ENCODE results near the gene RBMS1.

DNA sequence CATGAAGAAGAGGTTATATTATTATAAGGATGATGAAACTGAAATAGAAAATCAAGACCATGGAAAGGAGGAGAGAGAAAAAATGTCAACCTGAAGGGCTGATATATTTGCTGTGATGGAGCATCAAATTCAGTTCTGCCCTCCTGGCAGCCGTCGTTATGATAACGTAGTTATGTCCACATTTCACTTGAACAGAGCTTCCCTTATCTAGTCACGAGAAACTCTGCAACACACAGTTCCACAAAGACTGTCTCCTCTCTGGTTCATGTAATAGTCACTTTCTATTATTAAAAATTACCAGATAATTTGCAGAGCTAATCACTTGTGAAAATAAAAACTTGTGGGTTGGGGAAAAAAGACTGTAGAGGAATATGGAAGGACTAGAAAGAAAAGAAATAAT lies 19.5 kb upstream of the RBMS1 start:
- TF ChIP-seq, protein P1, sequence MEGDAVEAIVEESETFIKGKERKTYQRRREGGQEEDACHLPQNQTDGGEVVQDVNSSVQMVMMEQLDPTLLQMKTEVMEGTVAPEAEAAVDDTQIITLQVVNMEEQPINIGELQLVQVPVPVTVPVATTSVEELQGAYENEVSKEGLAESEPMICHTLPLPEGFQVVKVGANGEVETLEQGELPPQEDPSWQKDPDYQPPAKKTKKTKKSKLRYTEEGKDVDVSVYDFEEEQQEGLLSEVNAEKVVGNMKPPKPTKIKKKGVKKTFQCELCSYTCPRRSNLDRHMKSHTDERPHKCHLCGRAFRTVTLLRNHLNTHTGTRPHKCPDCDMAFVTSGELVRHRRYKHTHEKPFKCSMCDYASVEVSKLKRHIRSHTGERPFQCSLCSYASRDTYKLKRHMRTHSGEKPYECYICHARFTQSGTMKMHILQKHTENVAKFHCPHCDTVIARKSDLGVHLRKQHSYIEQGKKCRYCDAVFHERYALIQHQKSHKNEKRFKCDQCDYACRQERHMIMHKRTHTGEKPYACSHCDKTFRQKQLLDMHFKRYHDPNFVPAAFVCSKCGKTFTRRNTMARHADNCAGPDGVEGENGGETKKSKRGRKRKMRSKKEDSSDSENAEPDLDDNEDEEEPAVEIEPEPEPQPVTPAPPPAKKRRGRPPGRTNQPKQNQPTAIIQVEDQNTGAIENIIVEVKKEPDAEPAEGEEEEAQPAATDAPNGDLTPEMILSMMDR (IDR thresholded peaks at IDR 0.05): no peak
- no peak for TF ChIP-seq POLR2A (IDR thresholded peaks at IDR 0.05)

Measured in tibial nerve (tissue), 3 donors.